GM12873 (cell line): ENCODE results near the gene NFILZ.

ENCODE experiments used
- TF ChIP-seq, protein P1 (sequence below): IDR thresholded peaks from 2 replicates; pipeline ENCODE4 v1.5.1; 2012; ENCODE audit warnings: low read depth, mild to moderate bottlenecking, moderate library complexity, low read length, control low read depth; ENCODE audit not compliant: insufficient read depth; ENCODE audit errors: missing control alignments

Gene NFILZ, protein sequence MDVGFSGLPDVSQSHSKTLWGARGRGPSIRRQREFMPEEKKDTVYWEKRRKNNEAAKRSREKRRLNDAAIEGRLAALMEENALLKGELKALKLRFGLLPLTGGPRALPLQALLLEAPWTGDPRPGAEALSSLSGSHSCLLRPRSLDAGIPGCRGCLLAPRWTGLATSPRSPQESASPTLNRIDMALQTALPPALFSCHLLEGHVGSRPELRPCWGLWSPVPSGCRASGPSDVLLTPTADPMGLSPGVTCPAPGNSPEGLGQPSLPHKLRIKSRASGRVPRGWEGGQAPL

DNA sequence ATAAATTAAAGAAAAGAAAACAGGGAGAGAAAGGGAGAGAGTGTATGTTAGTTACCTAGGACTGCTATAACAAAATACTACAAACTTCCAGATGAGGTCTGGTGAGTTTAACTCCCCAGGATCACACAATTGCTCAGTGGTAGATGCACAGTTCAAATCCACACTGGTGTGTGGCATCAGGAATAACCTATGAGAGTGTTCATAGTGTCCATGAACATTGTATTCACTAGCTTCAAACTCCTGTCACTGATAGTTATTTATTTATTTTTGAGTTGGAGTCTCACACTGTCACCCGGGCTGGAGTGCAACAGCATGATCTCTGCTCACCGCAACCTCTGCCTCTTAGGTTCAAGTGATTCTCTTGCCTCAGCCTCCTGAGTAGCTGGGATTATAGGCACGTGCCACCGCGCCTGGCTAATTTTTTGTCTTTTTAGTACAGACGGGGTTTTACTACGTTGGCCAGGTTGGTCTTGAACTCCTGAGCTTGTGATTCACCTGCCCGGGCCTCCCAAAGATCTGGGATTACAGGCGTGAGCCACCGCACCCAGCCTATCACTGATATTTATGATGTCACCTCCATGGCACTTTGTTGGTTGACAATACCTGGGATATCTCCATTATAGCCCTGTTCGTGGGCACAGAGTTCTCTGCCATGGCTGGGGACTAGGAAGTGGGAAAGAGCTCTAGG is at the start of gene NFILZ:
NFILZ (plus strand) TSS at position 638 of the 688 bp plus-strand sequence. CDS start 46,133 bp downstream, outside the sequence.
- TF ChIP-seq, protein P1, sequence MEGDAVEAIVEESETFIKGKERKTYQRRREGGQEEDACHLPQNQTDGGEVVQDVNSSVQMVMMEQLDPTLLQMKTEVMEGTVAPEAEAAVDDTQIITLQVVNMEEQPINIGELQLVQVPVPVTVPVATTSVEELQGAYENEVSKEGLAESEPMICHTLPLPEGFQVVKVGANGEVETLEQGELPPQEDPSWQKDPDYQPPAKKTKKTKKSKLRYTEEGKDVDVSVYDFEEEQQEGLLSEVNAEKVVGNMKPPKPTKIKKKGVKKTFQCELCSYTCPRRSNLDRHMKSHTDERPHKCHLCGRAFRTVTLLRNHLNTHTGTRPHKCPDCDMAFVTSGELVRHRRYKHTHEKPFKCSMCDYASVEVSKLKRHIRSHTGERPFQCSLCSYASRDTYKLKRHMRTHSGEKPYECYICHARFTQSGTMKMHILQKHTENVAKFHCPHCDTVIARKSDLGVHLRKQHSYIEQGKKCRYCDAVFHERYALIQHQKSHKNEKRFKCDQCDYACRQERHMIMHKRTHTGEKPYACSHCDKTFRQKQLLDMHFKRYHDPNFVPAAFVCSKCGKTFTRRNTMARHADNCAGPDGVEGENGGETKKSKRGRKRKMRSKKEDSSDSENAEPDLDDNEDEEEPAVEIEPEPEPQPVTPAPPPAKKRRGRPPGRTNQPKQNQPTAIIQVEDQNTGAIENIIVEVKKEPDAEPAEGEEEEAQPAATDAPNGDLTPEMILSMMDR: no peak

DNA sequence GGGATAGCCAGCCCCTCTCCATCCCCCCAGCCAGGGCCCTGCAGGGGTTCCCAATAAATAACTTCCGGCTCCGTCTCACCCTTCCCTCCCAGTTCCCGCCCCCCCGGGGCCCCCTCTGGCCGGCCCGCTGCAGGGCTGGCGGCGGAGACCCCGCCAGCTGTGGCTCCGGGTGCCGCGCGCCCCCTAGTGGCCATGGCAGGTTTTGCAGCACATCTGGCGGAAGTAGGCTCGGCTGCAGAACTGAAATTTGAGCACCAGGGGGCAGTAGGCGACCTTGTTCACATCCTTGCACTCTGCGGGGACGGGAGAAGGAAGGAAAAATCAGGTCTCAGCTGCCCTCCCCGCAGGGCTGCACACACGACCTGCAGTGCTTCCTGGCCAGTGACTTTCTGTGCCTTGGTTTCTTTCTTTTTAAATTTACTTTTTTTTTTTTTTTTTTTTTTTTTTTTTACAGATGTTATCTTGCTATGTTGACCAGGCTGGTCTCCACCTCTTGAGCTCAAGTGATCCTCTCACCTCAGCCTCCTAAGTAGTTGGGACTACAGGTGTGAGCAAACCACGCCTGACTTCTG is 49.6 kb upstream of the NFILZ start:
- TF ChIP-seq, protein P1: peak; percentile 98

DNA sequence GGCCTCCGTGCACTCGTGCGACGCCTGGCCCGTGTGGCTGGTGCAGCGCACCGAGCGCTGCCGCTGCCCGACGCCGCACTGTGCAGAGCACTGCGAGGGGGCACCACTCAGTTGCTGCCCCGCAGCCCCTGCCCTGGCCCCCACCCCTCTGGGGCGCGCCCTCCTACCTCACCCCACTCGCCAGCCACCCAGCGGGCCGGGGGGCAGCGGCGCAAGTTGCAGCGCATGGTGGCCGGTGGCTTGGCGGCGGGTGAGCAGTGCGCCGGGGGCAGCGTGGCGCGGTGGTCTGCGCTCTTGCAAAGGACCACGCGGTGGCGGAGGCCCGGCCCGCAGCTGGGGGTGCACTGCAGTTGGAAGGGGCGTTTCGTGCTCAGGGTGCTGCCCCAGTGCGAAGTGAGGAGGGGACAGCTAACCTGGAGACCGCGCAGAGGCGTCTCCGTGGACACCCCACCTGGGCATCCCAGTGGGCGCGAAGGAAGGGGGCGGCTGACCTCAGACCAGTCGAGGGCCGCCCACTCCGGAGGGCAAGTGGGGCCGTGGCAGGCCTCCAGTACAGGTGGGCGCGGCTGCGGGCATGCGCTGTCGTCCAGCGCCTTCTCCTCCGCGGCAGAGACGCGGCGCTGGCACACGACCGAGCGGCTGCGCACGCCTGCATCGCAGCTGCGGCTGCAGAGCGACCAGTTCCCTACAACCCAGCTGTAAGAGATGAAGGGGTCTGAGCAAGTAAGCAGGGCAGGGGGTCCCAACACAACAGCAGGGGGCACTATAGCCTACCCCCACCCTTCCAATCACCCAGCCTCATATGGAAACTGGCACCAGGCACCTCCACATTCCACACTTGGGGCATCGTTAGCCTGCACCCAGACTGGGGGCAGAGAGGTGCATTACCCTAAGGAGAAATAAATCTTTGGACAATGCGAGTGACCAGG is 45.2 kb upstream of the NFILZ start:
- TF ChIP-seq, protein P1: no peak

DNA sequence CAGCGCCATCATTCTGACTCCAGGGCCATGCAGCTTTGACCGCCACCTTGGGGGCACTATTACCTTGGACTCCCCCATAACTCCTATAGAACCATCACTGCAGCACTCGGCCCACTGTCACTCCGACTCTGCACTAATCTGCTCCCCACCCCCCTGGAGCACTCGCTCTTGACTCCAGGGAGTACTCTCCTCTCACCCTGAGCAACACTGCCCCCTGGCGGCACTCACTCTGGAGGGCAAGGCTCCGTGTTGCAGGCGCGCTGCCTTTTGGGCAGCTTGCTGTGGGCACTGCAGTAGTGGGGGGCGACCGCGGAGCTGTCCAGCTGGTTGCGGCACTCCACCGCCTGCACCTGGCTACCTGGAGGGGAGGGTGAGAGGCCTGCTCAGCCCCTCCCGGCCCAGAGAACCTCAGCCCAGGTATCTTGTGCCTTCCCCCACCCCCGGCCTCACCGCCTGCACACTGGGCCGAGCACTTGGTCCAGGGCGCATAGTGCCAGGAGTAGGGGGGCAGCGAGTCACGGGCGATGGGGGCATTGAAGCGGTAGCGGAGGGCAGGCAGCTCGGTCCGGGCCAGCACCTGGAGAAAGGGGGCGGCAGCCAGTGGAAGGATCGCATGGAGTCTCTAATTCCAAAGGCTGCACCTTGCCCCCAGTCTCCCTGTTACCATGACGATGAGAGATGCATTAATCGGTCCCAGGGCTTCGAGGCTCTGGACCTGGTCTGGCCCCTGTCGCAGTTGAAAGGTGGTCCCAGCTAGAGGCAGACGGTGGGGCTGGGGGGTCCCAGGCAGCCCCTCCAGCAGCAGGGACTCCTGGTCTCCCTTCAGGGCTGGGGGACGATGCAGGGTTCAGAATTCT is 44.3 kb upstream of the NFILZ start:
- TF ChIP-seq, protein P1: peak; percentile 64

DNA sequence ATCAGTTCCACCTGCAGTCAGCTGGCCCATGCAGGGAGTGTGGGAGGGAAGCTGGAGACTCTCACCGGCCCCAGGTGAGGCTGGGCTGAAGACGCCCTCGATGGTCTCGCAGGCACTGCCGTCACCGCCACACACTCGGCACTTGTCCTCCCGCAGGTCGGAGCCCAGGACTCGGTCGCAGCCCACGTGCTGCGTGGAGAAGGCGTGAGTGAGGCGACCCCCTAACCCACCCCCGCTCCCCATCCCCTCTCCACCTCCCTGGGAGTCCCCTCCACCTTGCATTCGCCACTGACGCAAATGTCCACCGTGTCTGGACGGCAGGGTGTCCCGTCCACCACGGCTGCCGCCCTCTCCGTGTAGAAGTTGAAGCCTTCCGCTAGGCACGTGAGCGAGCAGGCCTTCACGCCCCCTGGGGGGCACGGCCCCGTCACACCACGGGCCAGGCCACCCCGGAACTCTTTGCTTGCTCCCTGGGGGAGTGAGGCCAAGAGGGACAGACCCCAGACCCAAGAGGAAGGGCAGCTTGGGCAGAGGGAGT is 41.2 kb upstream of the NFILZ start:
- TF ChIP-seq, protein P1: no peak

DNA sequence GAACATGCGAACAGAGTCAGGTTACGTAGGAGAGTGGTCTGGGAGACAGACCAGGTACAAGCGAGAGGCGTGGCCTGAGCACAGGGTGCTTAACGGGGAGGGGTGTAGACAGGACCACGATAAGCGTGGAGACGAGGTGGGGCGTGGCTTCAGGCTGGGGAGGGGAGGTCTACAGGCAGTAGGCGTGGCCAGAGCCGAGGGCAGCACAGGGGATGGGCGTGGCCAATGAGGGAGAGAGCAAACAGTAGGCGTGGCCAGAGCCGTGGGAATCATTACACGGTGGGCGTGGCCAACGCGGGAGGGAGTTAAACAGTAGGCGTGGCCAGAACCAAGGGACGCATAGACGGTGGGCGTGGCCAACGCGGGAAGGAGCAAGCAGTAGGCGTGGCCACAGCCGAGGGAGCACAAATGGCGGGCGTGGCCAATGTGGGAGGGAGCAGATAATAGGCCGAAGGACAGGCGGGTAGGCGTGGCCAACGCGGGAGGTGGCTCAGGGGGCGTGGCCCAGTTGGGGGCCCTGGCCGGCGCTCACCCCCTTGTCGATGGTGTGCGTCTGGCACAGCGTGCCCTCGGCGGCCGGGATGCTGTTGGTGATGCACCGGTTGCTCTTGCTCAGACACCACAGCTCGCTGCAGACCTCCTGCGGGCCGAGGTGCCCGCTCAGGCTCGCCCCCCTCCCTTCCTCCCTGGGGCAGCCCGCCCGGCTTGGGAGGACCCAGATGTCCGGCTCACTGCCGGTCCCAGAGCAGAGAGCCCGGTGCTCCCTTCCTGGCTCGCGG is 38.0 kb upstream of the NFILZ start:
- TF ChIP-seq, protein P1: no peak
